Measurements from ENCODE around the gene OR52B6. TPM values are rescaled to one million over a fixed set of nuclear protein-coding genes. Genes with fewer than 3 reads are reported as not detected.

Gene OR52B6
- polyA plus RNA-seq, 3 donors = not detected

DNA sequence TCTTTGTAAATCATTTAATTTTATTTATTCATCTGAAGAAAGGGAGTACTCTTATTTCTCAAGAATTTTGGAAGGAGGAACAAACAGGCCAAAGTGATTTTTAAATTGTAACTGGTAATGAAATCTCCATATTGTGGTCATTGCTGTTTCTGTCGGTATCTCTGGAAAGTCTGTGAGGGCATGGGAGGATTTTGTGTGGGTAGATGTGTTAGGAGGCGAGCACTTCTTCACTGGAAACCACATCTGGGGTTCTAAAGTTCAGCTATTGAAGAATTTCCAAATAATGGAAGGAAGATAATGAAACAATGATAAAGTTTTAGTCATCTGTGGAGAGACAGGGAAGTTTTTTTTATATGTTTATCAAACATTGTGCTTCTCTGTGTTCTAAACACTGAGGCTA, 50.7 kb downstream of the OR52B6 start:
- DNase-seq (ENCODE audit: extremely low read depth in 1 of 11, low read depth in 9 of 11, low spot score in 4 of 11) = no peak

Other genes starting within 250 kb of the OR52B6 start
- under 1 TPM; 0.33 to 0.56 (median 0.50) TPM for gene OR51B5, start 237.4 kb upstream of the OR52B6 start, polyA plus RNA-seq (ENCODE audit: insufficient read length in 3 of 3)
- not detected for gene OR51B6, start 229.4 kb upstream of the OR52B6 start, polyA plus RNA-seq (ENCODE audit: insufficient read length in 3 of 3)
- not detected for gene OR51M1, start 197.1 kb upstream of the OR52B6 start, polyA plus RNA-seq (ENCODE audit: insufficient read length in 3 of 3)
- gene OR51Q1, start 158.8 kb upstream of the OR52B6 start, polyA plus RNA-seq (ENCODE audit: insufficient read length in 3 of 3) = not detected
- not detected for gene OR51I1, start 139.4 kb upstream of the OR52B6 start, polyA plus RNA-seq (ENCODE audit: insufficient read length in 3 of 3)
- under 1 TPM in 1 of 3 donors, not detected in 2; 0.09 TPM for gene OR51I2, start 131.6 kb upstream of the OR52B6 start, polyA plus RNA-seq (ENCODE audit: insufficient read length in 3 of 3)
- not detected for gene OR52D1, start 92.2 kb upstream of the OR52B6 start, polyA plus RNA-seq (ENCODE audit: insufficient read length in 3 of 3)
- not detected for gene UBQLN3, start 70.9 kb upstream of the OR52B6 start, polyA plus RNA-seq (ENCODE audit: insufficient read length in 3 of 3)
- gene UBQLNL, start 64.2 kb upstream of the OR52B6 start, polyA plus RNA-seq (ENCODE audit: insufficient read length in 3 of 3) = under 1 TPM; 0.56 to 0.85 (median 0.62) TPM
- not detected for gene OR52H1, start 32.3 kb upstream of the OR52B6 start, polyA plus RNA-seq (ENCODE audit: insufficient read length in 3 of 3)
- 10 to 100 TPM; 22.2 to 30.3 (median 24.0) TPM for gene TRIM6, start 15.8 kb downstream of the OR52B6 start, polyA plus RNA-seq (ENCODE audit: insufficient read length in 3 of 3)
- gene TRIM34, start 44.1 kb downstream of the OR52B6 start, polyA plus RNA-seq (ENCODE audit: insufficient read length in 3 of 3) = 10 to 100 TPM in 1 of 3 donors, 1 to 10 TPM in 2; 7.3 to 10.7 (median 7.9) TPM
- 10 to 100 TPM; 38.4 to 49.2 (median 39.7) TPM for gene TRIM5, start 104.2 kb downstream of the OR52B6 start, polyA plus RNA-seq (ENCODE audit: insufficient read length in 3 of 3)
- 10 to 100 TPM in 1 of 3 donors, 1 to 10 TPM in 2; 6.1 to 13.9 (median 7.0) TPM for gene TRIM22, start 108.9 kb downstream of the OR52B6 start, polyA plus RNA-seq (ENCODE audit: insufficient read length in 3 of 3)
- not detected for gene OR56B1, start 155.6 kb downstream of the OR52B6 start, polyA plus RNA-seq (ENCODE audit: insufficient read length in 3 of 3)
- gene OR52N4, start 173.4 kb downstream of the OR52B6 start, polyA plus RNA-seq (ENCODE audit: insufficient read length in 3 of 3) = not detected
- not detected for gene OR52N5, start 202.5 kb downstream of the OR52B6 start, polyA plus RNA-seq (ENCODE audit: insufficient read length in 3 of 3)
- gene OR52N1, start 210.4 kb downstream of the OR52B6 start, polyA plus RNA-seq (ENCODE audit: insufficient read length in 3 of 3) = not detected
- gene OR52N2, start 228.0 kb downstream of the OR52B6 start, polyA plus RNA-seq (ENCODE audit: insufficient read length in 3 of 3) = not detected